ENCODE data around the gene PDIA5. TPM values are rescaled to one million over a fixed set of nuclear protein-coding genes. Genes with fewer than 3 reads are reported as not detected.

PDIA5 gene
- total RNA-seq, 1 experiment from 2014 or later: 24.3 TPM

GRCh38 chr3:123027292-123028232 is 39.3 kb upstream of the PDIA5 start, which contains the start of gene SEMA5B:
TSS of gene SEMA5B (minus strand) at chr3:123027763. CDS start at chr3:122961263, 66,500 bp downstream.
- Histone ChIP-seq H3T11ph (ENCODE audit: low read length) (no peak within 1 kb of the TSS), H3K4me2 (ENCODE audit: insufficient read depth, insufficient read length, low read length) (peak within 1 kb of the TSS; percentile 97), H4K8ac (replicated peaks; ENCODE audit: insufficient read length, low read depth, low read length) (no peak within 1 kb of the TSS), H2AK5ac (ENCODE audit: insufficient read length, low read length) (no peak within 1 kb of the TSS), H2BK12ac (ENCODE audit: insufficient read length, low read depth, low read length) (no peak within 1 kb of the TSS), H3K56ac (ENCODE audit: insufficient read length, low read depth, low read length) (no peak within 1 kb of the TSS), H3K4me1 (ENCODE audit: insufficient read depth, low read length) (peaks cover 7% of the 10 kb centered on the region; the same call in 1 of the 2 replicates), H2AFZ (ENCODE audit: low read length) (peak within 1 kb of the TSS; percentile 53), H2BK15ac (ENCODE audit: low read depth, low read length) (no peak within 1 kb of the TSS; the same call in 1 of the 2 replicates), H3K18ac (ENCODE audit: insufficient read length, low read depth, low read length) (peak within 1 kb of the TSS; percentile 23), H4K91ac (ENCODE audit: insufficient read length, low read depth, low read length) (no peak within 1 kb of the TSS), H3K23me2 (ENCODE audit: insufficient read length, low read depth, low read length, poor library complexity, severe bottlenecking) (peaks cover 23% of the 10 kb centered on the region), H2BK120ac (ENCODE audit: low read depth, low read length, poor library complexity, severe bottlenecking) (no peak within 1 kb of the TSS), H4K20me1 (ENCODE audit: control insufficient read depth, insufficient read depth, insufficient read length) (no peaks in the 10 kb centered on the region), H4K5ac (ENCODE audit: insufficient read length, low read depth, low read length) (no peak within 1 kb of the TSS), H3K79me2 (ENCODE audit: insufficient read depth, low read length) (no peaks in the 10 kb centered on the region), H2BK20ac (ENCODE audit: low read depth, low read length, poor library complexity, severe bottlenecking) (no peak within 1 kb of the TSS), H3K14ac (ENCODE audit: insufficient read depth, low read length) (peak within 1 kb of the TSS; percentile 43), H3K79me1 (ENCODE audit: insufficient read depth, low read depth, low read length, poor library complexity, severe bottlenecking) (no peaks in the 10 kb centered on the region), H3K4ac (ENCODE audit: low read depth, low read length) (no peak within 1 kb of the TSS), H2BK5ac (ENCODE audit: insufficient read length, low read length) (no peak within 1 kb of the TSS), H3K9ac (ENCODE audit: extremely low read depth, insufficient read length, low read length) (peak within 1 kb of the TSS; percentile 49), H3K27ac (ENCODE audit: insufficient read length, low read depth, low read length) (no peak within 1 kb of the TSS), H3K27me3 (ENCODE audit: insufficient read depth, low read length) (peaks cover 11% of the 10 kb centered on the region), H3K9me3 (ENCODE audit: control insufficient read depth, low read depth, low read length) (no peaks in the 10 kb centered on the region), H3K23ac (ENCODE audit: insufficient read length, low read depth, low read length) (no peak within 1 kb of the TSS)
- H3K4me1 Mint-ChIP-seq: peaks cover 32 to 42% of the 10 kb centered on the region in 2 experiments
- H3K4me3 Mint-ChIP-seq: peak within 1 kb of the TSS; percentile 84 to 94
- peak within 1 kb of the TSS in 2 of 3 experiments; percentile 25 to 86; a peak in 3 of 7 replicates for H3K27ac Mint-ChIP-seq
- H3K27me3 Mint-ChIP-seq (ENCODE audit: low read depth): peaks cover 44% of the 10 kb centered on the region
- no peaks in the 10 kb centered on the region; a peak in 1 of 5 replicates for H3K9me3 Mint-ChIP-seq
- no CpG with 5 or more reads among the region's 94 CpGs for WGBS (ENCODE audit: extremely low coverage, insufficient read length, low lambda C conversion rate)
- DNase-seq: peak; percentile 88
- TF ChIP-seq CTCF (conservative IDR thresholded peaks at IDR 0.05): peak; percentile 61
- peaks cover 0 to 6% (median 0%) of the 10 kb centered on the region in 3 experiments; a peak in 3 of 7 replicates for H3K36me3 Mint-ChIP-seq (ENCODE audit: insufficient read depth in 1 of 3, low read depth in 3 of 3)

All from H9 (cell line).